Thoracic aorta (tissue), 2 donors: ENCODE data around the gene SYT13. TPM values are rescaled to one million over a fixed set of nuclear protein-coding genes. Genes with fewer than 3 reads are reported as not detected.

Source experiments
- ATAC-seq: fragments of 150-250 bp; one replicate; pipeline ENCODE4 v1.8.0; 2017; ENCODE audit warnings: low read depth; ENCODE audit not compliant: insufficient number of reproducible peaks, low FRiP score
- DNase-seq: peaks from one replicate; pipeline ENCODE4 v3.0.0-alpha.2; 2020; ENCODE audit warnings: low spot score
- H3K27ac ChIP-seq, 2 donors: fragments of 200-600 bp; sonication (generic); 1 replicate in 1 of 2; 2 replicates in 1 of 2; pipeline ENCODE4 v1.5.1; 2016; ENCODE audit warnings: mild to moderate bottlenecking in 2 of 2, moderate library complexity in 2 of 2
- H3K27me3 ChIP-seq: fragments of 200-600 bp; sonication (generic); replicated peaks from 2 replicates; pipeline ENCODE4 v1.6.0; 2016; ENCODE audit warnings: mild to moderate bottlenecking; ENCODE audit not compliant: insufficient read depth
- H3K36me3 ChIP-seq: fragments of 200-600 bp; sonication (generic); one replicate; pipeline ENCODE4 v1.5.1; 2016
- H3K4me1 ChIP-seq, 2 donors: fragments of 200-600 bp; sonication (generic); 1 replicate in 1 of 2; 2 replicates in 1 of 2; pipeline versions ENCODE4 v1.5.1 to v1.6.0; 2016; ENCODE audit warnings: low read depth in 2 of 2, mild to moderate bottlenecking in 1 of 2; ENCODE audit not compliant: control insufficient read depth in 1 of 2
- H3K4me3 ChIP-seq: fragments of 200-600 bp; sonication (generic); 2 replicates; pipeline ENCODE4 v1.5.1; 2016; ENCODE audit warnings: mild to moderate bottlenecking
- H3K9me3 ChIP-seq: fragments of 200-600 bp; sonication (generic); 2 replicates; pipeline ENCODE4 v1.5.1; 2016
- CTCF ChIP-seq: fragments of 200-600 bp; sonication (generic); IDR thresholded peaks from one replicate; pipeline ENCODE4 v1.5.1; 2019; ENCODE audit warnings: antibody characterized with exemption
- total RNA-seq, 2 donors: library from RNA; depleted of rRNA; stranded (reverse); fragments of >200 nt; gene quantifications; one replicate each; pipeline versions ENCODE4 v1.1.0 to v1.2.3, GENCODE V29; 2016

The SYT13 gene
- total RNA-seq, 2 donors from 2014 or later, result not detected

GRCh38 chr11:45211732-45212131 is 74.4 kb downstream of the SYT13 start:
- H3K36me3 ChIP-seq, result peaks cover 11% of the 10 kb centered on the region
- no peak for TF ChIP-seq CTCF
- H3K27me3 ChIP-seq, result no peaks in the 10 kb centered on the region
- peaks cover 30 to 62% of the 10 kb centered on the region in 2 donors for H3K4me1 ChIP-seq
- no peak overlapping the region for H3K4me3 ChIP-seq
- no peak overlapping the region for H3K27ac ChIP-seq
- ATAC-seq (no peak), DNase-seq (no peak)
- H3K9me3 ChIP-seq, result no peaks in the 10 kb centered on the region

- H3K4me3 ChIP-seq, result no peak overlapping the region
- H3K36me3 ChIP-seq, result peaks cover 11% of the 10 kb centered on the region
- ATAC-seq (no peak), DNase-seq (no peak)
- H3K27ac ChIP-seq, result peak overlapping the region; percentile 89 to 95
- no peaks in the 10 kb centered on the region for H3K9me3 ChIP-seq
- H3K27me3 ChIP-seq, result no peaks in the 10 kb centered on the region
- no peak for TF ChIP-seq CTCF
- peaks cover 25 to 53% of the 10 kb centered on the region in 2 donors for H3K4me1 ChIP-seq
Measured at GRCh38 chr11:45210846-45211245, 75.3 kb downstream of the SYT13 start.

GRCh38 chr11:45209891-45210699 is 76.0 kb downstream of the SYT13 start:
- peak; percentile 28 for TF ChIP-seq CTCF
- Histone ChIP-seq H3K4me1 (peaks cover 25 to 45% of the 10 kb centered on the region in 2 donors), H3K36me3 (peaks cover 11% of the 10 kb centered on the region), H3K9me3 (no peaks in the 10 kb centered on the region), H3K4me3 (peak overlapping the region; percentile 55), H3K27ac (peak overlapping the region; percentile 89 to 95), H3K27me3 (no peaks in the 10 kb centered on the region)
- peak; percentile 84 for ATAC-seq
- DNase-seq, result peak; percentile 73

DNA sequence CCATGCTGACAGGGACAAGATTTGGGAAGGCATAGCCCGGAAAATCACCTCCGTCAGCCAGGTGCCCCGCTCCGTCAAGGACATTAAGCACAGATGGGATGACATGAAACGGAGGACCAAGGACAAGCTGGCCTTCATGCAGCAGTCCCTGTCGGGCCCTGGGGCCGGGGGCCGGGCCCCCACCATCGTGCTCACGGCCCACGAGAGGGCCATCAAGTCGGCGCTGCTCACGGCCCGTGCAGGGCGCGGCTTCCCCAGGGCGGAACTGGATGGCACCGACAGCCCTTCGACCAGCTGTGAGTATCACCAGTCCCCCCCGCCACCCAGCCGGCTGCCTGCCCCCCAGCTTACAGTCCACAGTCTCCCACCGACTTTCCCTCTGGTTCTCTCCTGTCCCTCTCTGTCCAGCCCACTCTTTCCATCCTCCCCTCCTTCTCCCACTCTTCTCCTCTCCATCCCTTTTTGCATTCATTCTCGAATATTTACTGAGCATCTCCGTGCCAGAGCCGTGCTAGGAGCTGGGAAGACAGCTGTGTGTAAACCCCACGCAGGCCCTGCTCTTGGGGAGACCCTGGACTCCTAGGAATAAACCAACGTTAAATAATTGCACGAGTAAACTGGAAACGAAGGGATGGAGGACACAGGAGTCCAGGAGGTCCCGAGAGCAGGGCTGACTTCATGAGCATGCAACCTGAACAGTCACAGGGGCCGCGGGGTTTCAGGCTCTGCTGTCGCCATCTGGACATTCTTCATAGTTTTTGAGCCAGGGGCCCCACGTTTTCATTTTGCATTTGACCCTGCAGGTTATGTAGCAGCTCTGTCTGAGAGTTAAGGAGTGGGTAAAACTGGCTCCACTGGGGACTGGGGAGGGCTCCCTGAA is 76.9 kb downstream of the SYT13 start:
- no peaks in the 10 kb centered on the region for H3K9me3 ChIP-seq
- no peak for TF ChIP-seq CTCF
- H3K4me3 ChIP-seq, result peak overlapping the region; percentile 55
- DNase-seq (no peak), ATAC-seq (no peak)
- no peaks in the 10 kb centered on the region for H3K27me3 ChIP-seq
- H3K4me1 ChIP-seq, result peaks cover 25 to 42% of the 10 kb centered on the region in 2 donors
- H3K27ac ChIP-seq, result peak overlapping the region; percentile 89 to 95
- peaks cover 15% of the 10 kb centered on the region for H3K36me3 ChIP-seq

GRCh38 chr11:45208135-45208534 is 78.0 kb downstream of the SYT13 start:
- DNase-seq, result no peak
- peaks cover 25 to 43% of the 10 kb centered on the region in 2 donors for H3K4me1 ChIP-seq
- peak overlapping the region; percentile 89 to 95 for H3K27ac ChIP-seq

More at GRCh38 chr11:45208135-45208534, 78.0 kb downstream of the SYT13 start:
- no peak for TF ChIP-seq CTCF
- H3K27me3 ChIP-seq, result no peaks in the 10 kb centered on the region
- no peaks in the 10 kb centered on the region for H3K9me3 ChIP-seq
- H3K36me3 ChIP-seq, result peaks cover 11% of the 10 kb centered on the region
- no peak for ATAC-seq
- H3K4me3 ChIP-seq, result no peak overlapping the region
